ENCODE data around the gene CHKA.
A peak's percentile ranks its signal among the peaks of the same experiment; 100 is the strongest.

GRCh38 chr11:68030318-68031143 is 90.7 kb downstream of the CHKA start, which contains the start of gene NDUFS8:
- TF ChIP-seq JUND (IDR thresholded peaks at IDR 0.05) (no peak), RFX5 (IDR thresholded peaks at IDR 0.05; ENCODE audit: low read length) (peak; percentile 65), CTCF (IDR thresholded peaks at IDR 0.05) (no peak), POLR2AphosphoS5 (IDR thresholded peaks at IDR 0.05; ENCODE audit: low read depth, low read length) (peak; percentile 27; the same call in 1 of the 2 replicates), RAD21 (IDR thresholded peaks at IDR 0.05; ENCODE audit: low read length) (no peak)

Data from SK-N-SH (cell line).